GF-D8 (cell line): ENCODE measurements around the gene DIAPH2.

Experiments used
- DNase-seq: peaks from one replicate; lab custom pipeline; 2025; lab: John Stamatoyannopoulos, UW

DIAPH2 gene

GRCh38 chrX:97482666-97483300 lies 798.1 kb downstream of the DIAPH2 start:
- DNase-seq: no peak

- no peak for DNase-seq
Observed at GRCh38 chrX:97490656-97491055, 806.0 kb downstream of the DIAPH2 start.

GRCh38 chrX:97494756-97495372 lies 810.2 kb downstream of the DIAPH2 start:
- DNase-seq: no peak

- DNase-seq: no peak
Observed at GRCh38 chrX:97498093-97498492, 813.5 kb downstream of the DIAPH2 start.

GRCh38 chrX:97504431-97504830 lies 819.8 kb downstream of the DIAPH2 start:
- no peak for DNase-seq

GRCh38 chrX:97517763-97518162 lies 833.1 kb downstream of the DIAPH2 start:
- no peak for DNase-seq

- no peak for DNase-seq
Observed at GRCh38 chrX:97522307-97522706, 837.7 kb downstream of the DIAPH2 start.

GRCh38 chrX:97524340-97524739 lies 839.7 kb downstream of the DIAPH2 start:
- no peak for DNase-seq

GRCh38 chrX:97524997-97525396 lies 840.4 kb downstream of the DIAPH2 start:
- no peak for DNase-seq

- DNase-seq: no peak
Observed at GRCh38 chrX:97525981-97526380, 841.3 kb downstream of the DIAPH2 start.

GRCh38 chrX:97527725-97528124 lies 843.1 kb downstream of the DIAPH2 start:
- peak; percentile 2 for DNase-seq

- DNase-seq: no peak
Observed at GRCh38 chrX:97529536-97530200, 845.0 kb downstream of the DIAPH2 start.

- no peak for DNase-seq
Observed at GRCh38 chrX:97531825-97532224, 847.2 kb downstream of the DIAPH2 start.

GRCh38 chrX:97538745-97539144 lies 854.1 kb downstream of the DIAPH2 start:
- no peak for DNase-seq

GRCh38 chrX:97539970-97540519 lies 855.4 kb downstream of the DIAPH2 start:
- DNase-seq: no peak

GRCh38 chrX:97547877-97548578 lies 863.4 kb downstream of the DIAPH2 start:
- DNase-seq: no peak

- DNase-seq: no peak
Observed at GRCh38 chrX:97551821-97552220, 867.2 kb downstream of the DIAPH2 start.

- DNase-seq: no peak
Observed at GRCh38 chrX:97553833-97554232, 869.2 kb downstream of the DIAPH2 start.

- DNase-seq: no peak
Observed at GRCh38 chrX:97556359-97556758, 871.7 kb downstream of the DIAPH2 start.

GRCh38 chrX:97563531-97564133 lies 879.0 kb downstream of the DIAPH2 start:
- peak; percentile 54 for DNase-seq

GRCh38 chrX:97564496-97564895 lies 879.9 kb downstream of the DIAPH2 start:
- DNase-seq: no peak

GRCh38 chrX:97587171-97587570 lies 902.5 kb downstream of the DIAPH2 start:
- DNase-seq: no peak
